GM13976 (cell line): Measurements from ENCODE around the gene GNG7.
"Not testable (repeated sequence)": the region's sequence is repeated elsewhere in the genome, so short reads cannot be mapped to it uniquely, and the experiment has no call there.

Experiments
- DNase-seq: peaks from one replicate; pipeline ENCODE4 v3.0.0; 2012; ENCODE audit warnings: low spot score
- in situ Hi-C: fragments of 300-500 bp; cut with MboI; formaldehyde crosslinking; loops from one replicate; pipeline ENCODE4 v1.12.0; 2022; ENCODE audit warnings: low sequenced_read_pairs, mixed read lengths, inconsistent platforms; ENCODE audit not compliant: unreplicated experiment
- TF ChIP-seq, protein P1 (sequence below): IDR thresholded peaks from 2 replicates; pipeline ENCODE4 v1.5.1; 2012; ENCODE audit warnings: borderline replicate concordance, mild to moderate bottlenecking; ENCODE audit not compliant: insufficient read depth; ENCODE audit errors: extremely low read depth, missing control alignments, control extremely low read depth

GNG7 gene

DNA sequence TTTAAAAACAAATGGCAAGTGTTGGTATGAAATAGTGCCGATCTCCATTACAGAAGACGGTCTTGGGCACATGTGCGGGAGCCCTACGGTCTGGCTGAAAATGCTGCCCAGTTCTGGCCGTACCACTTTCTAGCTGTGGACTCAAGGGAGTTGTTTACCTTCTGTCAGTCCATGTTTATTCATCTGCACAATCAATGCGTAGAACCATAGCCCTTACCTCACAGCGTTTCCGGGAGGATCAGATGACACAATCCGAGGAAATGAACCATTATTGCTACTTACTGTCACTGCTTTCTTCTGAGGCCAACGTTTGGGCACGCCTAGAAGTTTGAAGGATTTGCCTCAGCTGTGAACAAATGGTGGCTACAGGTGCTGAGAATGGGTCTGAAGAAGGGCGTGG, 195.4 kb downstream of the GNG7 start:
- in situ Hi-C loops, result no loop called here
- no peak for DNase-seq

GRCh38 chr19:2506656-2507055, 195.8 kb downstream of the GNG7 start:
- in situ Hi-C loops, DNase-seq: not testable (repeated sequence)

More for the DNA sequence above, 195.4 kb downstream of the GNG7 start:
- TF ChIP-seq, protein P1, sequence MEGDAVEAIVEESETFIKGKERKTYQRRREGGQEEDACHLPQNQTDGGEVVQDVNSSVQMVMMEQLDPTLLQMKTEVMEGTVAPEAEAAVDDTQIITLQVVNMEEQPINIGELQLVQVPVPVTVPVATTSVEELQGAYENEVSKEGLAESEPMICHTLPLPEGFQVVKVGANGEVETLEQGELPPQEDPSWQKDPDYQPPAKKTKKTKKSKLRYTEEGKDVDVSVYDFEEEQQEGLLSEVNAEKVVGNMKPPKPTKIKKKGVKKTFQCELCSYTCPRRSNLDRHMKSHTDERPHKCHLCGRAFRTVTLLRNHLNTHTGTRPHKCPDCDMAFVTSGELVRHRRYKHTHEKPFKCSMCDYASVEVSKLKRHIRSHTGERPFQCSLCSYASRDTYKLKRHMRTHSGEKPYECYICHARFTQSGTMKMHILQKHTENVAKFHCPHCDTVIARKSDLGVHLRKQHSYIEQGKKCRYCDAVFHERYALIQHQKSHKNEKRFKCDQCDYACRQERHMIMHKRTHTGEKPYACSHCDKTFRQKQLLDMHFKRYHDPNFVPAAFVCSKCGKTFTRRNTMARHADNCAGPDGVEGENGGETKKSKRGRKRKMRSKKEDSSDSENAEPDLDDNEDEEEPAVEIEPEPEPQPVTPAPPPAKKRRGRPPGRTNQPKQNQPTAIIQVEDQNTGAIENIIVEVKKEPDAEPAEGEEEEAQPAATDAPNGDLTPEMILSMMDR, result no peak

GRCh38 chr19:2503521-2504109, 198.9 kb downstream of the GNG7 start:
- in situ Hi-C loops, result no loop called here
- no peak for DNase-seq

GRCh38 chr19:2500841-2501261, 201.6 kb downstream of the GNG7 start:
- TF ChIP-seq, protein P1, result no peak
- DNase-seq, result no peak

More at GRCh38 chr19:2503521-2504109, 198.9 kb downstream of the GNG7 start:
- TF ChIP-seq, protein P1, result no peak

GRCh38 chr19:2500156-2500555, 202.3 kb downstream of the GNG7 start:
- in situ Hi-C loops, result no loop called here
- no peak for DNase-seq
- TF ChIP-seq, protein P1, result no peak

More at GRCh38 chr19:2500841-2501261, 201.6 kb downstream of the GNG7 start:
- in situ Hi-C loops, result no loop called here

- in situ Hi-C loops, result no loop called here
- TF ChIP-seq, protein P1, result no peak
- DNase-seq, result no peak
Observed at GRCh38 chr19:2497186-2497585, 205.3 kb downstream of the GNG7 start.

DNA sequence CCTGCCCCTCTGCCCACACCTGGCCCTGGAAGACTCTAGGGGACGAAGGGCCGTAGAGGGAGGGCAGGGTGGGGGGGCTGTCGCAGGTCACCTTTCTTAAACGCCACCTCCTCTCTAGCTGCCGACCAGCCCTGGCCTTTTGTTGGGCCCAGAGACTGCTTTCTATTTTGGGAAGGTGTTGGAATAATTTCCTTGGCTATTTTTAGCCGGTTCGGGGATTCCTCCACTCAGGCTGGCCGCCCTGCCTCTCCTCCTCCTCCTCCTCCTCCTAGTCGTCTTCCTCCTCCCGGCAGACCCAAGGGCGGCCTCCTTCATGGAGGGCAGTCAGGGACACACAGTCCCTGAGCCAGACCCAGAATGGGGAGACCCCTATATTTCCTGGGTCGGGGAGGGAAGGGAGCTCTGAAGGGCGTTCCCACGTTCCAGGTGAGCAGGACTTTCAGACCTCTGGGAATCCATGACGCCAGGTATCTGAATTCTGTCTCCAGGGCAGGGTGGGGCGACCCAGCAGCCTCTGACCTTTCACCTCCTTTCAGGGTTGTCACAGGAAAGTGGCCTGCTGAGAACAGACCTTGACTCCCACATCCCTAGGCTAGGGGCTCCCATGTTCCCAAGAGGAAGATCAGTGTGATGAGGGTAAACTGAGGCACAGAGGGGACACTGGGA, 206.7 kb downstream of the GNG7 start:
- TF ChIP-seq, protein P1, result no peak
- in situ Hi-C loops, result no loop called here
- DNase-seq, result no peak
